ENCODE data around the gene HIVEP1.

Gene HIVEP1

DNA sequence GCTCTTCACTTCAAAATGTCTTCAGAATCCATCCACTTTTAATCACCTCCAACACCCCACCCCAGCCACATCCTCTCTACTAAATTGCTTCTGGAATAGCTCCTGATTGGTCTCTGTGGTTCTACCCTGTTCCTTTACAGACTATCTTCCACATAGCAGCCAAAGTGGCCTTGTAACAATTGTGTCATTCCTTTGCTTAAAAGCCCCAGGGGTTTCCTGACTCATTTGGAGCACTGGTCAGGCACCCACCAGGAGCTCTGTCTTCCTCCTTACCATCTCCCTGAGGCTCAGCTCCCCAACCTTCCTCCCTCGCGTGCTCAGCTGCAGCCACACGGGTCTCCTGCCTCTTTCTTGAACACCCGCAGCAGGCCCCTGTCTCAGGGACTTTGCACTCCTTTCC lies 126.8 kb downstream of the HIVEP1 start:
- H3K36me3 ChIP-seq (ENCODE audit: control insufficient read depth in 2 of 2, insufficient read depth in 1 of 2, low read length in 2 of 2) = peaks cover 0 to 27% of the 10 kb centered on the region in 2 experiments; a peak in 1 of 3 replicates
- TF ChIP-seq ZNF777 (tag by site-specific recombination; IDR thresholded peaks at IDR 0.05; ENCODE audit: borderline replicate concordance) = no peak
- TF ChIP-seq, protein P1, sequence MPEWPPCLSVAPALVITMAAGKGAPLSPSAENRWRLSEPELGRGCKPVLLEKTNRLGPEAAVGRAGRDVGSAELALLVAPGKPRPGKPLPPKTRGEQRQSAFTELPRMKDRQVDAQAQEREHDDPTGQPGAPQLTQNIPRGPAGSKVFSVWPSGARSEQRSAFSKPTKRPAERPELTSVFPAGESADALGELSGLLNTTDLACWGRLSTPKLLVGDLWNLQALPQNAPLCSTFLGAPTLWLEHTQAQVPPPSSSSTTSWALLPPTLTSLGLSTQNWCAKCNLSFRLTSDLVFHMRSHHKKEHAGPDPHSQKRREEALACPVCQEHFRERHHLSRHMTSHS (tag by site-specific recombination; IDR thresholded peaks at IDR 0.05) = no peak
- no peak for TF ChIP-seq KLF10 (tag by site-specific recombination; IDR thresholded peaks at IDR 0.05)
- no peak for TF ChIP-seq ZNF664 (tag by site-specific recombination; IDR thresholded peaks at IDR 0.05)
- TF ChIP-seq KLF7 (tag by site-specific recombination; IDR thresholded peaks at IDR 0.05; ENCODE audit: borderline replicate concordance) = no peak
- no peak for TF ChIP-seq ZNF114 (tag by site-specific recombination; IDR thresholded peaks at IDR 0.05)
- TF ChIP-seq, protein P2, sequence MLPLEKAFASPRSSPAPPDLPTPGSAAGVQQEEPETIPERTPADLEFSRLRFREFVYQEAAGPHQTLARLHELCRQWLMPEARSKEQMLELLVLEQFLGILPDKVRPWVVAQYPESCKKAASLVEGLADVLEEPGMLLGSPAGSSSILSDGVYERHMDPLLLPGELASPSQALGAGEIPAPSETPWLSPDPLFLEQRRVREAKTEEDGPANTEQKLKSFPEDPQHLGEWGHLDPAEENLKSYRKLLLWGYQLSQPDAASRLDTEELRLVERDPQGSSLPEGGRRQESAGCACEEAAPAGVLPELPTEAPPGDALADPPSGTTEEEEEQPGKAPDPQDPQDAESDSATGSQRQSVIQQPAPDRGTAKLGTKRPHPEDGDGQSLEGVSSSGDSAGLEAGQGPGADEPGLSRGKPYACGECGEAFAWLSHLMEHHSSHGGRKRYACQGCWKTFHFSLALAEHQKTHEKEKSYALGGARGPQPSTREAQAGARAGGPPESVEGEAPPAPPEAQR (tag by site-specific recombination; IDR thresholded peaks at IDR 0.05) = no peak
- TF ChIP-seq ZNF433 (tag by site-specific recombination; IDR thresholded peaks at IDR 0.05; ENCODE audit: low read depth) = no peak
- no peak for TF ChIP-seq ZNF660 (tag by site-specific recombination; IDR thresholded peaks at IDR 0.05)
- CTCF ChIA-PET = interaction anchor here (0.6 kb wide), 2 partner anchors 13 to 65 kb away, joined by 3 to 4 read pairs; no protein-coding TSS in a partner anchor
- H3K4me3 ChIP-seq (ENCODE audit: low read depth, low read length) = no peak overlapping the region
- H3K27ac ChIP-seq (ENCODE audit: extremely low read depth, low read depth, low read length) = no peak overlapping the region
- POLR2A ChIA-PET = no interaction called here
- no peaks in the 10 kb centered on the region; the same call in 1 of the 2 replicates for H3K4me1 ChIP-seq (ENCODE audit: control insufficient read depth, insufficient read depth, low read length)
- H3K9me3 ChIP-seq (ENCODE audit: control insufficient read depth, insufficient read depth, low read depth, low read length) = no peaks in the 10 kb centered on the region

DNA sequence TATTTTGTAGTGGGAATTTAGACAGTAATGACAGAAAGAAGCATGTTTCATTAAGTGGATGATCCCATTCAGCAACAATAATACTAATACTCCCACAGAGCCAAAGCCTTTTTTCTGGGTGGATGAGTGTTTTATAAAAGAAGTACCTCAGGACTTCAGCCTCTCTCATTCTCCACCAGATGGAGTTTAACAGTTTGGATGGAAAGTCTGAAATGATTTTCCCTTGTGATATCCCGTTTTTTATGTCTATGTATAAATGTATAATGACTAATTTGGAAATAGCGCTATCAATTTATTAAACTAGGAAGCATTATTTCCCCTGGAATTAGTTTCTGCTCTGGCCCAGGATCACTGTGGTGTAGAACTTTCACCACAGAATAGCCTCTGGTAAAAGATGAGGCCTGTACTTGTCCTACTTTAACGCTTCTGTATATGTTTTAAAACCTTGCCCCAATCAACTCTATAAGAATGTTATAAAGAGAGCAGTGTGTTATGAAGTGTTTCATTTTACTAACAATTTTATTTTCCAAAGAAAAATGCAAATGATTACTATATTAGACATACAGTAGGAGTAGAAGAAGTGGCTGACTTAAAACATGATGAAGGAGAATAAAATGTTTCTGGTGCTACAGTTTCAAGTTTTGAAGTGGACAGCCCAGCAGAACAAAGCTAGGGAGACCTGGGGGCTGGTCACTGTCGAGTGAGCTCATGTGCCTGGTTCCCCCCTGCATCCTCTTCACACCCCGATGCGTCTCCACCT lies 135.6 kb downstream of the HIVEP1 start:
- POLR2A ChIA-PET = no interaction called here
- TF ChIP-seq ZNF292 (tag by site-specific recombination; IDR thresholded peaks at IDR 0.05; ENCODE audit: borderline replicate concordance, low read depth) (no peak), SP3 (tag by site-specific recombination; IDR thresholded peaks at IDR 0.05) (no peak), ZNF529 (tag by site-specific recombination; IDR thresholded peaks at IDR 0.05; ENCODE audit: insufficient replicate concordance) (no peak), ZNF221 (tag by site-specific recombination; IDR thresholded peaks at IDR 0.05; ENCODE audit: borderline replicate concordance) (no peak), ZNF16 (tag by site-specific recombination; IDR thresholded peaks at IDR 0.05; ENCODE audit: low read depth) (no peak), WT1 (tag by site-specific recombination; IDR thresholded peaks at IDR 0.05) (no peak), ZNF777 (tag by site-specific recombination; IDR thresholded peaks at IDR 0.05; ENCODE audit: borderline replicate concordance) (no peak), MYNN (tag by site-specific recombination; IDR thresholded peaks at IDR 0.05; ENCODE audit: borderline replicate concordance) (no peak), ZNF302 (tag by site-specific recombination; IDR thresholded peaks at IDR 0.05; ENCODE audit: low read depth) (no peak), ZNF701 (tag by site-specific recombination; IDR thresholded peaks at IDR 0.05) (no peak), ZSCAN23 (tag by site-specific recombination; IDR thresholded peaks at IDR 0.05) (no peak), SCRT2 (tag by site-specific recombination; IDR thresholded peaks at IDR 0.05) (no peak), YY1 (tag by site-specific recombination; IDR thresholded peaks at IDR 0.05) (no peak), ZBTB21 (tag by site-specific recombination; IDR thresholded peaks at IDR 0.05) (no peak), ZXDB (tag by site-specific recombination; IDR thresholded peaks at IDR 0.05) (no peak)
- TF ChIP-seq, protein P2 (tag by site-specific recombination; IDR thresholded peaks at IDR 0.05) = no peak
- TF ChIP-seq, protein P3, sequence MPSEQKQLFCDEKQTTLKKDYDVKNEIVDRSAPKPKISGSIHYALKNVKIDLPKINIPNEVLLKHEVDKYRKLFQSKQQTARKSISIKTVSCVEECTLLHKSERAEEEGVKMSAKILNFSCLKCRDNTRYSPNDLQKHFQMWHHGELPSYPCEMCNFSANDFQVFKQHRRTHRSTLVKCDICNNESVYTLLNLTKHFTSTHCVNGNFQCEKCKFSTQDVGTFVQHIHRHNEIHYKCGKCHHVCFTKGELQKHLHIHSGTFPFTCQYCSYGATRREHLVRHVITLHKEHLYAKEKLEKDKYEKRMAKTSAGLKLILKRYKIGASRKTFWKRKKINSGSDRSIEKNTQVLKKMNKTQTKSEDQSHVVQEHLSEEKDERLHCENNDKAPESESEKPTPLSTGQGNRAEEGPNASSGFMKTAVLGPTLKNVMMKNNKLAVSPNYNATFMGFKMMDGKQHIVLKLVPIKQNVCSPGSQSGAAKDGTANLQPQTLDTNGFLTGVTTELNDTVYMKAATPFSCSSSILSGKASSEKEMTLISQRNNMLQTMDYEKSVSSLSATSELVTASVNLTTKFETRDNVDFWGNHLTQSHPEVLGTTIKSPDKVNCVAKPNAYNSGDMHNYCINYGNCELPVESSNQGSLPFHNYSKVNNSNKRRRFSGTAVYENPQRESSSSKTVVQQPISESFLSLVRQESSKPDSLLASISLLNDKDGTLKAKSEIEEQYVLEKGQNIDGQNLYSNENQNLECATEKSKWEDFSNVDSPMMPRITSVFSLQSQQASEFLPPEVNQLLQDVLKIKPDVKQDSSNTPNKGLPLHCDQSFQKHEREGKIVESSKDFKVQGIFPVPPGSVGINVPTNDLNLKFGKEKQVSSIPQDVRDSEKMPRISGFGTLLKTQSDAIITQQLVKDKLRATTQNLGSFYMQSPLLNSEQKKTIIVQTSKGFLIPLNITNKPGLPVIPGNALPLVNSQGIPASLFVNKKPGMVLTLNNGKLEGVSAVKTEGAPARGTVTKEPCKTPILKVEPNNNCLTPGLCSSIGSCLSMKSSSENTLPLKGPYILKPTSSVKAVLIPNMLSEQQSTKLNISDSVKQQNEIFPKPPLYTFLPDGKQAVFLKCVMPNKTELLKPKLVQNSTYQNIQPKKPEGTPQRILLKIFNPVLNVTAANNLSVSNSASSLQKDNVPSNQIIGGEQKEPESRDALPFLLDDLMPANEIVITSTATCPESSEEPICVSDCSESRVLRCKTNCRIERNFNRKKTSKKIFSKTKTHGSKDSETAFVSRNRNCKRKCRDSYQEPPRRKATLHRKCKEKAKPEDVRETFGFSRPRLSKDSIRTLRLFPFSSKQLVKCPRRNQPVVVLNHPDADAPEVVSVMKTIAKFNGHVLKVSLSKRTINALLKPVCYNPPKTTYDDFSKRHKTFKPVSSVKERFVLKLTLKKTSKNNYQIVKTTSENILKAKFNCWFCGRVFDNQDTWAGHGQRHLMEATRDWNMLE (tag by site-specific recombination; conservative IDR thresholded peaks at IDR 0.05; ENCODE audit: low read depth) = no peak
- TF ChIP-seq, protein P1 (tag by site-specific recombination; IDR thresholded peaks at IDR 0.05) = no peak
- Histone ChIP-seq H3K27ac (ENCODE audit: extremely low read depth, low read depth, low read length) (no peak overlapping the region), H3K4me3 (ENCODE audit: low read depth, low read length) (no peak overlapping the region), H3K9me3 (ENCODE audit: control insufficient read depth, insufficient read depth, low read depth, low read length) (no peaks in the 10 kb centered on the region), H3K36me3 (ENCODE audit: control insufficient read depth in 2 of 2, insufficient read depth in 1 of 2, low read length in 2 of 2) (no peaks in the 10 kb centered on the region), H3K4me1 (ENCODE audit: control insufficient read depth, insufficient read depth, low read length) (no peaks in the 10 kb centered on the region)
- CTCF ChIA-PET = interaction anchor here (0.6 to 1.4 kb wide), 2 partner anchors 86 to 141 kb away, joined by 3 to 4 read pairs; no protein-coding TSS in a partner anchor

Measured in HEK293 (cell line).